Stimulated activated CD8-positive, alpha-beta memory T cell treated with anti-CD3 and anti-CD28 coated beads, Interleukin-4, amount 100 ng/mL, for 24 hours (primary cell): ENCODE measurements around the gene ZNF354B.

Experiments used
- DNase-seq: peaks from one replicate; pipeline ENCODE4 v3.0.0-alpha.2; 2020; ENCODE audit warnings: low read depth

Gene ZNF354B

GRCh38 chr5:178883815-178884430 is 24.2 kb downstream of the ZNF354B start:
- no peak for DNase-seq

GRCh38 chr5:178895615-178896571 is 36.1 kb downstream of the ZNF354B start, which contains the start of gene ZFP2:
Gene ZFP2 (plus strand): TSS chr5:178895913. CDS start chr5:178931314, 35,401 bp downstream.
- DNase-seq = no peak

DNA sequence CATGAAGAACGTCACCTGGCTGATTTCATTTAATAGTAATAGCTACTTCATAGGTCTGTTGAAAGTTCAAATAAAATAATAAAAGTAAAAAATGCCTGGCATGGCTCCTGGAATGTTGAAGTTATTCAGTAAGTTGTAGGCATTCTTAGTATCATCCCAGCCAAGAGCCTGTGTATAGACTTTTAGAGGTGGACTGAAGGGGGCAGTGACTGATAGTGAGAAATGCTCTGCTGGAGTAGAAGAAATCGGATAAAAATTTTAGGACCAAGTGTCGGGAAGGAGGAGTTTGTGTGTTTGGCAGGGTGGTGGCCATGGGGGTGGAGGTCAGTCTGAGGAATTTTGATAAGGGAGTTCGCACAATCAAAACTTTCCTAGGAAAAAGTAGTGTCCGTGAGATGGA is 39.5 kb downstream of the ZNF354B start:
- DNase-seq = no peak

DNA sequence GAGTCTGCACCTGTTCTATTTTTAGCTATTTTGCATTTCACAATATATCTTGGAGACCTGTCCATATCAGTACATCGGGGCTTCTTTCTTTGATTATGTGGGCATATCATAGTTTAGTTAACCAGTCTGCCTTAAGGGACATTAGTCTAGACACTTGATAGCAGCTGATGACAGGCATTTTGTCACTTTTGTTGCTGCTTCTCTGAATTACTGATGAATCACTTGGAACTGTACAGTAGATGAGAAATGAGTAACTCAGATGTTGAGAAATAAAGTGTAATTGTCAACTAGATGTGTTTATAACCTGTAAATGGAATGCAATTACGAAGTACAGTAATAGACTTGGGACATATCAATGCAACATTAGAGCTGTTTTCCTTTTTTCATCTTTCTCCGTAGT is 43.1 kb downstream of the ZNF354B start:
- no peak for DNase-seq

DNA sequence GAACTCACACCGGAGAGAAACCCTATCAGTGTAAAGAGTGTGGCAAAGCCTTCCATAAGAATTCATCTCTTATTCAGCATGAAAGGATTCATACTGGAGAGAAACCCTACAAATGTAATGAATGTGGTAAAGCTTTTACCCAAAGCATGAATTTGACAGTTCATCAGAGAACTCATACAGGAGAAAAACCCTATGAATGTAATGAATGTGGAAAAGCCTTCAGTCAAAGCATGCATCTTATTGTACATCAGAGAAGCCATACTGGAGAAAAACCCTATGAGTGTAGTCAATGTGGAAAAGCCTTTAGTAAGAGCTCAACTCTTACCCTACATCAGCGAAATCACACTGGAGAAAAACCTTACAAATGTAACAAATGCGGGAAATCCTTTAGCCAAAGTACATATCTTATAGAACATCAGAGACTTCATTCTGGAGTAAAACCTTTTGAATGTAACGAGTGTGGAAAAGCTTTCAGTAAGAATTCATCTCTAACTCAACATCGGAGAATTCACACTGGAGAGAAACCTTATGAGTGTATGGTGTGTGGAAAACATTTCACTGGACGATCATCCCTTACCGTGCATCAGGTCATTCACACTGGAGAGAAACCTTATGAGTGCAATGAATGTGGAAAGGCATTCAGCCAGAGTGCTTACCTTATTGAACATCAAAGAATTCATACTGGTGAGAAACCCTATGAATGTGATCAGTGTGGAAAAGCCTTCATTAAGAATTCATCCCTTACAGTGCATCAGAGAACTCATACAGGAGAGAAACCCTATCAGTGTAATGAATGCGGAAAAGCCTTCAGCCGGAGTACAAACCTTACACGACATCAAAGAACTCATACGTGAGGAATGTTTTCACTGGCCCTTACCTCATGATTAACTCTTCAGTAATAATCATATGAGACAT is 72.3 kb downstream of the ZNF354B start:
- no peak for DNase-seq
